GM23248 (cell line): ENCODE results near the gene TUBA3C.

ENCODE experiments used
- EZH2 ChIP-seq: fragments of 200-600 bp; sonication (generic); IDR thresholded peaks from 2 replicates; pipeline ENCODE4 v1.6.1; 2018; ENCODE audit warnings: antibody characterized with exemption, mild to moderate bottlenecking; ENCODE audit not compliant: insufficient read depth, poor library complexity, severe bottlenecking
- EZH2phosphoT487 ChIP-seq: fragments of 200-600 bp; sonication (generic); IDR thresholded peaks from 2 replicates; pipeline ENCODE4 v1.6.1; 2018; ENCODE audit warnings: antibody characterized with exemption, moderate library complexity, mild to moderate bottlenecking, low read depth; ENCODE audit not compliant: insufficient read depth

DNA sequence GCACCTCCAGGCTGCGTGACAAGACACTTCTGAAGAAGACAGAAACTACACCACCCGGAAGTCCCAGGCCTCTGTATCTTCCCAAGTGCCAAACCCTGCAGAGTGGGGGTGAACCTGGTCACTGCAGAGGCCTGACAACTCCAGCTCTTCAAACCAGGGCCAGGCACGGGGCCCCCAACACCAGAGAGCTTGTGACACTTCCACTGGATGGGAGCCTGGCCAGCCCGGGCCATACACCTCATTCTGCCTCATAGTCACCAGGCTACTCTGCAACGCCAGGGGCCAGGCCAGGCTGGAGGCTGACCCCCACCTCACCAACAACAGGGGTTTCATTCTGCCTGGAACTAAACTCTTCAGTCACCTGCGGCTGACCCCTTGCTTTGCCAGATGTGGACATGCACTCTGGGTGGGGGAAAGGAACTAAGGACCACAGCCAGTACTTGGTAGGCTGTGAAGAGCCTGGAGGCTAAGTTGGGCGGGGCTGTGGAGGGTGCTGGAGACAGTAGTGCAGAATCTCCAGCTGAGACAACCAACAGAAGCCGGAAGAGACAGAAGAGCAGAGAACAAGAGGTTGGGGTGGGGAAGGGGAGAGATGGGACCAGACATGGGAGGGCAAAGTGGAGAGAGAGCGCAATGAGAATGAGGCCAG lies 23.0 kb downstream of the TUBA3C start:
- TF ChIP-seq EZH2 (no peak), EZH2phosphoT487 (no peak)
